HCT116 (cell line): Measurements from ENCODE around the gene KDM1B. TPM values are rescaled to one million over a fixed set of nuclear protein-coding genes. Genes with fewer than 3 reads are reported as not detected.

Experiments used
- ATAC-seq: fragments of 200-7000 bp; cut with Tn5 transposase; 2 replicates; pipeline ENCODE4 v1.9.1; 2020; ENCODE audit warnings: mild to moderate bottlenecking, moderate library complexity
- BruUV-seq: library from RNA; stranded (reverse); fragments of 400-500 nt; replicated peaks from 2 replicates; lab custom pipeline; 2021; lab: Mats Ljungman, UMichigan
- CTCF ChIA-PET: fragments of 300-600 bp; sonication (Branson Sonifier 250); formaldehyde crosslinking; loops from one replicate; lab custom pipeline; 2021; ENCODE audit warnings: antibody characterized with exemption; lab: Charles Lee
- POLR2A ChIA-PET: fragments of 300-600, 350-600 bp; sonication (Branson Sonifier 250); formaldehyde crosslinking; loops from one replicate; lab custom pipeline; 2021; ENCODE audit warnings: antibody characterized with exemption; lab: Charles Lee
- RAD21 ChIA-PET, 2 experiments: fragments of 300-600 bp; sonication (Branson Sonifier 250); formaldehyde crosslinking; loops; one replicate each; lab custom pipeline; 2023; ENCODE audit warnings: low total read pairs in 2 of 2; ENCODE audit not compliant: uncharacterized antibody in 2 of 2, unreplicated experiment in 2 of 2, low non-redundant PET in 1 of 2; lab: Charles Lee
- DNase-seq: peaks from one replicate; pipeline ENCODE4 v3.0.0-alpha.2; 2010; ENCODE audit warnings: low read depth, low spot score
- H2AFZ ChIP-seq: fragments of 200-600 bp; shearing (Covaris generic), sonication (generic); 2 replicates; pipeline ENCODE4 v1.6.1; 2017; ENCODE audit warnings: low read depth, mixed run types, mixed read lengths, antibody characterized with exemption, low read length; ENCODE audit not compliant: poor library complexity, severe bottlenecking
- H3K27ac ChIP-seq: 2 replicates; pipeline ENCODE4 v1.5.1; 2012; ENCODE audit warnings: low read depth, low read length
- H3K27me3 ChIP-seq: fragments of 200-600 bp; sonication (generic); 2 replicates; pipeline ENCODE4 v1.6.1; 2016; ENCODE audit warnings: mixed run types, low read length, mixed read lengths; ENCODE audit not compliant: insufficient read depth
- H3K36me3 ChIP-seq, 2 experiments: fragments of 200-500 bp in 1 of 2; fragments of 200-600 bp in 1 of 2; sonication (Bioruptor generic) in 1 of 2; sonication (generic) in 1 of 2; 2 replicates each; pipeline versions ENCODE4 v1.5.1 to v1.6.1; 2014 to 2016; ENCODE audit warnings: low read length in 2 of 2, inconsistent platforms in 1 of 2, mixed read lengths in 1 of 2, mixed run types in 1 of 2; ENCODE audit not compliant: insufficient read depth in 2 of 2, control insufficient read depth in 1 of 2
- H3K4me1 ChIP-seq, 2 experiments: fragments of 200-600 bp in 1 of 2; sonication (generic) in 1 of 2; 2 replicates each; pipeline versions ENCODE4 v1.5.1 to v1.6.1; 2012 to 2017; ENCODE audit warnings: low read length in 2 of 2, inconsistent platforms in 1 of 2, mild to moderate bottlenecking in 1 of 2, mixed read lengths in 1 of 2, mixed run types in 1 of 2, moderate library complexity in 1 of 2; ENCODE audit not compliant: insufficient read depth in 2 of 2, control insufficient read depth in 1 of 2
- H3K4me2 ChIP-seq: fragments of 200-600 bp; sonication (generic); 2 replicates; pipeline ENCODE4 v1.6.1; 2017; ENCODE audit warnings: mixed run types, low read length, mixed read lengths
- H3K4me3 ChIP-seq, 2 experiments: fragments of 200-600 bp in 1 of 2; sonication (generic) in 1 of 2; replicated peaks in 1 of 2; 2 replicates each; pipeline ENCODE4 v1.5.1; 2011 to 2016; ENCODE audit warnings: low read length in 2 of 2, control low read depth in 1 of 2, low read depth in 1 of 2, mild to moderate bottlenecking in 1 of 2, mixed read lengths in 1 of 2, mixed run types in 1 of 2
- H3K79me2 ChIP-seq: fragments of 200-600 bp; sonication (generic); 2 replicates; pipeline ENCODE4 v1.6.1; 2017; ENCODE audit warnings: mild to moderate bottlenecking, mixed run types, low read length, moderate library complexity, mixed read lengths; ENCODE audit not compliant: insufficient read depth
- H3K9ac ChIP-seq: fragments of 200-600 bp; sonication (generic); 2 replicates; pipeline ENCODE4 v1.6.1; 2016; ENCODE audit warnings: low read length, mixed read lengths
- H3K9me2 ChIP-seq: fragments of 200-600 bp; sonication (generic), shearing (Covaris generic); 2 replicates; pipeline ENCODE4 v1.6.1; 2017; ENCODE audit warnings: mixed run types, mild to moderate bottlenecking, moderate library complexity; ENCODE audit not compliant: insufficient read depth
- H3K9me3 ChIP-seq, 2 experiments: fragments of 200-500 bp in 1 of 2; fragments of 200-600 bp in 1 of 2; sonication (Bioruptor generic) in 1 of 2; sonication (generic) in 1 of 2; 2 replicates each; pipeline ENCODE4 v1.6.1; 2014 to 2017; ENCODE audit warnings: low read length in 2 of 2, mixed read lengths in 2 of 2, inconsistent platforms in 1 of 2, low read depth in 1 of 2, mild to moderate bottlenecking in 1 of 2, mixed run types in 1 of 2, moderate library complexity in 1 of 2; ENCODE audit not compliant: control insufficient read depth in 1 of 2, insufficient read depth in 1 of 2
- H4K20me1 ChIP-seq: fragments of 200-600 bp; sonication (generic), shearing (Covaris generic); 2 replicates; pipeline ENCODE4 v1.6.1; 2017; ENCODE audit warnings: mixed run types, mild to moderate bottlenecking, moderate library complexity; ENCODE audit not compliant: insufficient read depth
- SP1 ChIP-seq: IDR thresholded peaks from 2 replicates; pipeline ENCODE4 v1.6.1; 2012; ENCODE audit warnings: low read depth
- intact Hi-C: fragments of 100-400 bp; cut with micrococcal nuclease; formaldehyde crosslinking; loops from 2 replicates; pipeline ENCODE4 v1.10.0; 2022
- total RNA-seq: library from RNA; stranded (reverse); gene quantifications from one replicate; pipeline ENCODE4 v1.2.1, GENCODE V29; 2021; ENCODE audit not compliant: unreplicated experiment
- TF ChIP-seq, protein P1 (sequence below), 3 experiments: fragments of 200-600 bp in 1 of 3; sonication (generic) in 1 of 3; IDR thresholded peaks in 2 of 3; conservative IDR thresholded peaks in 1 of 3; 2 replicates each; pipeline ENCODE4 v1.5.1; 2012 to 2017; ENCODE audit warnings: low read depth in 2 of 3, low read length in 2 of 3, antibody characterized with exemption in 1 of 3, borderline replicate concordance in 1 of 3, control low read depth in 1 of 3, mild to moderate bottlenecking in 1 of 3, mixed read lengths in 1 of 3, mixed run types in 1 of 3, moderate library complexity in 1 of 3; ENCODE audit not compliant: insufficient read depth in 1 of 3
- TF ChIP-seq, protein P2 (sequence below): IDR thresholded peaks from 2 replicates; pipeline ENCODE4 v1.6.1; 2012; ENCODE audit warnings: low read depth

KDM1B gene
- total RNA-seq, 1 experiment from 2014 or later: 24.5 TPM

DNA sequence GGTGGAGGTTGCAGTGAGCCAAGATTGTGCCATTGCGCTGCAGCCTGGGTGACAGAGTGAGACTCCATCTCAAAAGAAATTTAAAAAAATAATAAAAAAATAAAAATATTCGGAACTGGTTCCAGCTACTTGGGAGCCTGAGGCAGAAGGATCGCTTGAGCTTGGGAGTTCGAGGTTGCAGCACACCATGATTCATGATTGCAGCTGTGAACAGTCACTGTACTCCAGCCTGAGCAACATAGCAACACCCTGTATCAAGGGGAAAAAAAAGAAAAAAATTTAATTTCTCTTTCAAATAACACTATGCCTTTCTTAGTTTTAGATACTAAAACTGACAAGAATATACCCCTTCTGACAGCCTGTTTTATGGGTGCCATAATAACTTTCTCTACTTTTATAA lies 10.5 kb downstream of the KDM1B start:
- Histone ChIP-seq H3K4me2 (no peak overlapping the region), H3K27ac (no peak overlapping the region), H4K20me1 (no peaks in the 10 kb centered on the region), H2AFZ (no peak overlapping the region), H3K36me3 (peaks cover 2 to 19% of the 10 kb centered on the region in 2 experiments; a peak in 3 of 4 replicates), H3K9me3 (no peaks in the 10 kb centered on the region; a peak in 1 of 4 replicates), H3K4me3 (no peak overlapping the region), H3K79me2 (no peaks in the 10 kb centered on the region), H3K9ac (no peak overlapping the region), H3K27me3 (no peaks in the 10 kb centered on the region), H3K9me2 (no peaks in the 10 kb centered on the region), H3K4me1 (no peaks in the 10 kb centered on the region)
- POLR2A ChIA-PET: no interaction called here
- CTCF ChIA-PET: no interaction called here
- TF ChIP-seq, protein P1, sequence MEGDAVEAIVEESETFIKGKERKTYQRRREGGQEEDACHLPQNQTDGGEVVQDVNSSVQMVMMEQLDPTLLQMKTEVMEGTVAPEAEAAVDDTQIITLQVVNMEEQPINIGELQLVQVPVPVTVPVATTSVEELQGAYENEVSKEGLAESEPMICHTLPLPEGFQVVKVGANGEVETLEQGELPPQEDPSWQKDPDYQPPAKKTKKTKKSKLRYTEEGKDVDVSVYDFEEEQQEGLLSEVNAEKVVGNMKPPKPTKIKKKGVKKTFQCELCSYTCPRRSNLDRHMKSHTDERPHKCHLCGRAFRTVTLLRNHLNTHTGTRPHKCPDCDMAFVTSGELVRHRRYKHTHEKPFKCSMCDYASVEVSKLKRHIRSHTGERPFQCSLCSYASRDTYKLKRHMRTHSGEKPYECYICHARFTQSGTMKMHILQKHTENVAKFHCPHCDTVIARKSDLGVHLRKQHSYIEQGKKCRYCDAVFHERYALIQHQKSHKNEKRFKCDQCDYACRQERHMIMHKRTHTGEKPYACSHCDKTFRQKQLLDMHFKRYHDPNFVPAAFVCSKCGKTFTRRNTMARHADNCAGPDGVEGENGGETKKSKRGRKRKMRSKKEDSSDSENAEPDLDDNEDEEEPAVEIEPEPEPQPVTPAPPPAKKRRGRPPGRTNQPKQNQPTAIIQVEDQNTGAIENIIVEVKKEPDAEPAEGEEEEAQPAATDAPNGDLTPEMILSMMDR (IDR thresholded peaks at IDR 0.05 in 2 of 3, conservative IDR thresholded peaks at IDR 0.05 in 1 of 3; ENCODE audit: borderline replicate concordance in 1 of 3, insufficient read depth in 1 of 3, low read depth in 2 of 3, low read length in 2 of 3): no peak
- TF ChIP-seq, protein P2, sequence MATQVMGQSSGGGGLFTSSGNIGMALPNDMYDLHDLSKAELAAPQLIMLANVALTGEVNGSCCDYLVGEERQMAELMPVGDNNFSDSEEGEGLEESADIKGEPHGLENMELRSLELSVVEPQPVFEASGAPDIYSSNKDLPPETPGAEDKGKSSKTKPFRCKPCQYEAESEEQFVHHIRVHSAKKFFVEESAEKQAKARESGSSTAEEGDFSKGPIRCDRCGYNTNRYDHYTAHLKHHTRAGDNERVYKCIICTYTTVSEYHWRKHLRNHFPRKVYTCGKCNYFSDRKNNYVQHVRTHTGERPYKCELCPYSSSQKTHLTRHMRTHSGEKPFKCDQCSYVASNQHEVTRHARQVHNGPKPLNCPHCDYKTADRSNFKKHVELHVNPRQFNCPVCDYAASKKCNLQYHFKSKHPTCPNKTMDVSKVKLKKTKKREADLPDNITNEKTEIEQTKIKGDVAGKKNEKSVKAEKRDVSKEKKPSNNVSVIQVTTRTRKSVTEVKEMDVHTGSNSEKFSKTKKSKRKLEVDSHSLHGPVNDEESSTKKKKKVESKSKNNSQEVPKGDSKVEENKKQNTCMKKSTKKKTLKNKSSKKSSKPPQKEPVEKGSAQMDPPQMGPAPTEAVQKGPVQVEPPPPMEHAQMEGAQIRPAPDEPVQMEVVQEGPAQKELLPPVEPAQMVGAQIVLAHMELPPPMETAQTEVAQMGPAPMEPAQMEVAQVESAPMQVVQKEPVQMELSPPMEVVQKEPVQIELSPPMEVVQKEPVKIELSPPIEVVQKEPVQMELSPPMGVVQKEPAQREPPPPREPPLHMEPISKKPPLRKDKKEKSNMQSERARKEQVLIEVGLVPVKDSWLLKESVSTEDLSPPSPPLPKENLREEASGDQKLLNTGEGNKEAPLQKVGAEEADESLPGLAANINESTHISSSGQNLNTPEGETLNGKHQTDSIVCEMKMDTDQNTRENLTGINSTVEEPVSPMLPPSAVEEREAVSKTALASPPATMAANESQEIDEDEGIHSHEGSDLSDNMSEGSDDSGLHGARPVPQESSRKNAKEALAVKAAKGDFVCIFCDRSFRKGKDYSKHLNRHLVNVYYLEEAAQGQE: no peak
- no peak for TF ChIP-seq SP1
- BruUV-seq: no TSS peak
- RAD21 ChIA-PET: no interaction called here
- intact Hi-C loops: no loop called here
- no peak for DNase-seq
- ATAC-seq: no peak
